A673 (cell line): ENCODE measurements around the gene IKBKE.

Experiments used
- CTCF ChIP-seq: fragments of 300-800, 200-600 bp; sonication (generic); conservative IDR thresholded peaks from 2 replicates; pipeline ENCODE4 v1.5.1; 2017; ENCODE audit warnings: low read depth, mild to moderate bottlenecking, antibody characterized with exemption, low read length, moderate library complexity, mixed read lengths
- EZH2 ChIP-seq: fragments of 200-600 bp; sonication (generic); IDR thresholded peaks from 2 replicates; pipeline ENCODE4 v1.6.1; 2017; ENCODE audit warnings: borderline replicate concordance, low read depth, mild to moderate bottlenecking, mixed read lengths, antibody characterized with exemption, low read length; ENCODE audit not compliant: poor library complexity, severe bottlenecking

DNA sequence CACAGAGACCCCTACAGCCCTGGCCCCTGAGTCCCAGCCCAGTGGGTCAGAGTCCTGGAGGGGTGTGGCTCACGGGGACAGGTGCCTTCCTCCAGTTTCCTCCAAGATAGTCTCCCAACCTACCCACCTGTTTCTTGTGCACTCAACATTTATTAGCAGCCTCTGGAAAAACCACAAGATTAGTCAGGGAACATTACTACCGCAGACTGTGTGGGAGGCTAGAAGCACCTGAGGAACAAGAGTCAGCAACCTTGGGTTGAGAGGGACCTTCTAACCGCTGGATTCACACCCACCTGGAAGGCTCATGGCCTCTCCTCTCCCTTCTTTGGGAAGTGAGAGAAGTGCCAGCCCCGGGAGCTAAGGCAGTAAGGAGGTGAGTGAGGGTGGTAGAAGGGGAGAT, 22.5 kb upstream of the IKBKE start:
- no peak for TF ChIP-seq CTCF
- no peak for TF ChIP-seq EZH2
